Ectodermal cell (in vitro differentiated cells): ENCODE data around the gene MKS1.
A peak's percentile ranks its signal among the peaks of the same experiment; 100 is the strongest.

ENCODE experiments used
- H3K27ac ChIP-seq: 2 replicates; pipeline ENCODE4 v1.7.0; 2013; ENCODE audit warnings: mild to moderate bottlenecking, low read depth, low read length; ENCODE audit not compliant: insufficient read depth, poor library complexity, severe bottlenecking
- H3K27me3 ChIP-seq: 2 replicates; pipeline ENCODE4 v1.7.0; 2013; ENCODE audit warnings: mild to moderate bottlenecking, low read length; ENCODE audit not compliant: insufficient read depth, control insufficient read depth, poor library complexity, severe bottlenecking
- H3K36me3 ChIP-seq: one replicate; pipeline ENCODE4 v1.7.0; 2013; ENCODE audit warnings: low read length; ENCODE audit not compliant: control insufficient read depth, insufficient read depth
- H3K4me1 ChIP-seq: one replicate; pipeline ENCODE4 v1.7.0; 2013; ENCODE audit warnings: low read length; ENCODE audit not compliant: control insufficient read depth, insufficient read depth
- H3K4me3 ChIP-seq: 2 replicates; pipeline ENCODE4 v1.7.0; 2013; ENCODE audit warnings: low read depth, low read length, control low read depth; ENCODE audit not compliant: insufficient read depth
- H3K9me3 ChIP-seq: 2 replicates; pipeline ENCODE4 v1.7.0; 2013; ENCODE audit warnings: mild to moderate bottlenecking, low read length, moderate library complexity; ENCODE audit not compliant: control insufficient read depth
- WGBS, 2 experiments: methylation state at CpG; one replicate each; pipeline ENCODE4 v1.1.7; 2013; ENCODE audit warnings: missing lambda C conversion rate in 2 of 2; 5-methylcytosine and 5-hydroxymethylcytosine counted together

MKS1 gene

GRCh38 chr17:58170622-58171021 is 48.4 kb downstream of the MKS1 start:
- Histone ChIP-seq H3K36me3 (no peaks in the 10 kb centered on the region), H3K4me3 (no peak overlapping the region), H3K27me3 (peaks cover 17% of the 10 kb centered on the region), H3K27ac (no peak overlapping the region), H3K9me3 (no peaks in the 10 kb centered on the region), H3K4me1 (no peaks in the 10 kb centered on the region)
- 72 to 76% methylated on average over 4 of the region's 4 CpGs for WGBS, 2 experiments

GRCh38 chr17:58166682-58167081 is 52.4 kb downstream of the MKS1 start, which contains the start of gene OR4D2:
TSS of gene OR4D2 (plus strand) at chr17:58166982. CDS start at chr17:58169656, 2,674 bp downstream.
- Histone ChIP-seq H3K36me3 (no peaks in the 10 kb centered on the region), H3K27me3 (peaks cover 31% of the 10 kb centered on the region), H3K9me3 (no peaks in the 10 kb centered on the region), H3K4me1 (no peaks in the 10 kb centered on the region), H3K27ac (no peak within 1 kb of the TSS), H3K4me3 (no peak within 1 kb of the TSS)
- WGBS, 2 experiments = 58 to 68% methylated on average over 6 of the region's 6 CpGs

DNA sequence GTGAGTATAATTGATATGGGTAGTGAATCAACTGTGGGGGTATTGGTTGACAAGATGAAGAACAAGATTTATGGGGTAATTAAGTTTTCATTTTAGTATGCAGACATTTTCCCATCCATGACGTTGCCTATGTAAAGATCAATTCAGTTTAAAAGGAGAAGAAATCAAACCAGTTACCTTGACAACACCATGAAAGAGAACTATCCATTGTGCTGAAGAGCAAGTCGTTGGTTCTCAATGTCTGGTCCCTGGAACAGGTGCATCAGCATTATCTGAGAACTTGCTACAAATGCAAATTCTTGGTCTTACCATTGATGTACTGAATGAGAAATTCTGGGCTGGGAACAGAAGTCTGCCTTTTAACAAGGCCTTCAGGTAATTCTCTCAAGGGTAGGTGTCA is 53.1 kb downstream of the MKS1 start:
- Histone ChIP-seq H3K27ac (no peak overlapping the region), H3K36me3 (no peaks in the 10 kb centered on the region), H3K4me1 (no peaks in the 10 kb centered on the region), H3K4me3 (no peak overlapping the region), H3K27me3 (peaks cover 34% of the 10 kb centered on the region), H3K9me3 (no peaks in the 10 kb centered on the region)
- WGBS, 2 experiments = 22 to 26% methylated on average over 2 of the region's 2 CpGs

- WGBS, 2 experiments = 87 to 92% methylated on average over 3 of the region's 3 CpGs
- H3K27ac ChIP-seq = no peak overlapping the region
- H3K36me3 ChIP-seq = no peaks in the 10 kb centered on the region
- no peaks in the 10 kb centered on the region for H3K4me1 ChIP-seq
- no peak overlapping the region for H3K4me3 ChIP-seq
- no peaks in the 10 kb centered on the region for H3K9me3 ChIP-seq
- H3K27me3 ChIP-seq = peaks cover 56% of the 10 kb centered on the region
Observed at GRCh38 chr17:58161566-58161965, 57.5 kb downstream of the MKS1 start.

- Histone ChIP-seq H3K4me3 (no peak overlapping the region), H3K27ac (no peak overlapping the region), H3K36me3 (no peaks in the 10 kb centered on the region), H3K9me3 (no peaks in the 10 kb centered on the region), H3K4me1 (no peaks in the 10 kb centered on the region), H3K27me3 (peaks cover 72% of the 10 kb centered on the region)
- 92% methylated on average over 1 of the region's 2 CpGs; no CpG with 5 or more reads in 1 of the 2 experiments for WGBS, 2 experiments
Observed at GRCh38 chr17:58158181-58158580, 60.9 kb downstream of the MKS1 start.

DNA sequence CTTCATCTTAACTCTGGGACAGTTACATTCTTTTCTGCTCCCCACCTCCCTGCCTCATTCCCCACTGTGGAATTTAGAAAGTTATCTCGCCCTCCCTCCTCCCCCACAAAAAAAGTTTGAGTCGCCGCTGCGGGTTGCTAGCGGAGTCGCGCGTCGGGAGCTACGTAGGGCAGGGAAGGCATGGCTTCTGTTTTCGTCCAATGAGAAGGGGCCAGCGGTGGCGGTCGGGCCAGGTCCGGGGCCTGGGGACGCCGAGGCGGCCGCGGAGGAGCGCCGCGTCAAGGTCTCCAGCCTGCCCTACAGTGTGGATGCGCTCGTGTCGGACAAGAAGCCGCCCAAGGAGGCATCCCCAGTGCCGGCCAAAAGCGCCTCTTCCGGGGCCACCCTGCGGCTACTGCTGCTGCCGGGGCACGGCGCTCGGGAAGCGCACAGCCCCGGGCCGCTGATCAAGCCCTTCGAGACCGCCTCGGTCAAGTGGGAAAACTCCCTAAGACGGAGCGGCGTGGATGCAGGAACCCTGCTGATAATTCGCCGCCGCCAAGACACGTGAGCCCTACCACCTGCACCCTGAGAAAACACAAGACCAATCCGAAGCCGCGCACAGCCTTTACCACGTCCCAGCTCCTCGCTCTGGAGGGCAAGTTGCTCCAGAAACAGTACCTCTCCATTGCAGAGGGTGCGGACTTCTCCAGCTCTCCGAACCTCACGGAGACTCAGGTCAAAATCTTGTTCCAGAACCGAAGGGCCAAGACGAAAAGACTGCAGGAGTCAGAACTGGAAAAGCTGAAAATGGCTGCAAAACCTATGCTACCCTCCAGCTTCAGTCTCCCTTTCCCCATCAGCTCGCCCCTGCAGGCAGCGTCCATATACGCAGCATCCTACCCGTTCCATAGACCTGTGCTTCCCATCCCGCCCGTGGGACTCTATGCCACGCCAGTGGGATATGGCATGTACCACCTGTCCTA is 61.9 kb downstream of the MKS1 start:
- Histone ChIP-seq H3K4me3 (peak overlapping the region; percentile 50), H3K27me3 (peaks cover 69% of the 10 kb centered on the region), H3K27ac (no peak overlapping the region), H3K4me1 (no peaks in the 10 kb centered on the region), H3K36me3 (no peaks in the 10 kb centered on the region), H3K9me3 (no peaks in the 10 kb centered on the region)
- WGBS, 2 experiments = 1% methylated on average over 65 of the region's 65 CpGs
